Measurements from ENCODE around the gene SEMA7A. TPM values are rescaled to one million over a fixed set of nuclear protein-coding genes. Genes with fewer than 3 reads are reported as not detected.

The SEMA7A gene
- total and polyA plus RNA-seq, 9 of the 15 experiments (the other 6 are each of a cell fraction or from before 2014, with no cell fraction given): 0.04 to 8.2 (median 5.4) TPM; not detected in 1

GRCh38 chr15:74410502-74410901, 23.3 kb downstream of the SEMA7A start:
- no peak overlapping the region for H3K4me3 ChIP-seq
- in situ Hi-C loops (cut with MboI): no loop called here
- 90% methylated on average over 14 of the region's 18 CpGs for whole genome bisulfite sequencing (ENCODE audit: insufficient coverage, low coverage, missing lambda C conversion rate)
- H4K20me1 ChIP-seq (replicated peaks; ENCODE audit: control insufficient read depth, insufficient read depth, low read length): no peaks in the 10 kb centered on the region
- peaks cover 53% of the 10 kb centered on the region; the same call in 2 of the 3 replicates for H3K36me3 ChIP-seq (ENCODE audit: control insufficient read depth, insufficient read depth, low read length)
- H2AFZ ChIP-seq (ENCODE audit: low read depth, low read length): no peak overlapping the region
- no peak overlapping the region for H3K27ac ChIP-seq (ENCODE audit: extremely low read depth, low read depth, low read length)
- intact Hi-C loops (cut with micrococcal nuclease): no loop called here
- ATAC-seq (no peak), FAIRE-seq (no peak), DNase-seq (ENCODE audit: extremely low read depth in 1 of 4, low spot score in 3 of 4) (no peak)
- H3K79me2 ChIP-seq (ENCODE audit: control insufficient read depth, insufficient read depth, low read length): no peaks in the 10 kb centered on the region
- H3K27me3 ChIP-seq (ENCODE audit: control insufficient read depth in 2 of 2, insufficient read depth in 2 of 2, low read length in 2 of 2): no peaks in the 10 kb centered on the region
- H3K9ac ChIP-seq (ENCODE audit: insufficient read depth in 1 of 2, low read depth in 2 of 2, low read length in 2 of 2): no peak overlapping the region; a peak in 1 of 4 replicates
- peaks cover 3% of the 10 kb centered on the region for H3K9me1 ChIP-seq (ENCODE audit: control insufficient read depth, insufficient read depth, low read length)
- CTCF ChIA-PET (ENCODE audit: low intra/inter-chr PET ratio): no interaction called here
- H3K4me2 ChIP-seq (ENCODE audit: insufficient read depth, low read length): no peak overlapping the region
- TF ChIP-seq, protein P1, sequence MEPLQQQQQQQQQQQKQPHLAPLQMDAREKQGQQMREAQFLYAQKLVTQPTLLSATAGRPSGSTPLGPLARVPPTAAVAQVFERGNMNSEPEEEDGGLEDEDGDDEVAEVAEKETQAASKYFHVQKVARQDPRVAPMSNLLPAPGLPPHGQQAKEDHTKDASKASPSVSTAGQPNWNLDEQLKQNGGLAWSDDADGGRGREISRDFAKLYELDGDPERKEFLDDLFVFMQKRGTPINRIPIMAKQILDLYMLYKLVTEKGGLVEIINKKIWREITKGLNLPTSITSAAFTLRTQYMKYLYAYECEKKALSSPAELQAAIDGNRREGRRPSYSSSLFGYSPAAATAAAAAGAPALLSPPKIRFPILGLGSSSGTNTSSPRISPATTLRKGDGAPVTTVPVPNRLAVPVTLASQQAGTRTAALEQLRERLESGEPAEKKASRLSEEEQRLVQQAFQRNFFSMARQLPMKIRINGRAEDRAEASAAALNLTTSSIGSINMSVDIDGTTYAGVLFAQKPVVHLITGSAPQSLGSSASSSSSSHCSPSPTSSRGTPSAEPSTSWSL (CRISPR knock-in tag; IDR thresholded peaks at IDR 0.05; ENCODE audit: borderline replicate concordance): no peak
- TF ChIP-seq POLR2G (IDR thresholded peaks at IDR 0.05; ENCODE audit: low read depth, low read length): 0 out of 2 replicates have a peak, but pooled peaks have one; percentile 35
- BruUV-seq (replicated peaks): no TSS peak
- POLR2A ChIA-PET: interaction anchor here (0.6 to 3.5 kb wide), 4 partner anchors 9 to 167 kb away, joined by 3 to 24 read pairs (median 4); no protein-coding TSS in a partner anchor
- peaks cover 22 to 45% of the 10 kb centered on the region in 2 experiments; a peak in 4 of 5 replicates for H3K4me1 ChIP-seq (replicated peaks in 1 of 2; ENCODE audit: control insufficient read depth in 2 of 2, insufficient read depth in 2 of 2, low read length in 2 of 2)
- H3K9me3 ChIP-seq (replicated peaks; ENCODE audit: control insufficient read depth, insufficient read depth, low read depth, low read length): no peaks in the 10 kb centered on the region

DNA sequence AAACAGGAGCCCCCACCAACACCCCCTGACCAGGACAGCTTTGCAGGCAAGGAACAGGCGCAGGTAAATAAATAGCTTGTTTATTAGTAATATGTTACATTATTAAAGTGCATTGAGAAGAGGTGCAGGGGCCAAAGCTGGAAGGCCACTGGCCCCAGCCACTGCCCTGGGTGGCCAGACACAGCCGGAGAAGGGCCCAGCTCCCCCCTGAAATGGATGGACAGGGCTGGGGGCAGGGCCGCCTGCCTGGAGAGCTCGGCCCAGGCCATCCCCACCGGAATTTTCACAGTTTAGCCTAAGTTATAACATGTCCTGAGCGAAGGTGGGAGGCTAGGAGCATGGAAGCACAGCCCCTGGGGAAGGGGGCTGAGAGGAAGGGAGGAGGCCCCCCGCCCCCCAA, 24.5 kb downstream of the SEMA7A start:
- intact Hi-C loops (cut with micrococcal nuclease): no loop called here
- BruUV-seq (replicated peaks): no TSS peak
- no peaks in the 10 kb centered on the region for H3K9me3 ChIP-seq (replicated peaks; ENCODE audit: control insufficient read depth, insufficient read depth, low read depth, low read length)
- DNase-seq (ENCODE audit: extremely low read depth in 1 of 4, low spot score in 3 of 4) (no peak), ATAC-seq (no peak), FAIRE-seq (no peak)
- H3K27me3 ChIP-seq (ENCODE audit: control insufficient read depth in 2 of 2, insufficient read depth in 2 of 2, low read length in 2 of 2): no peaks in the 10 kb centered on the region
- ChIA-PET CTCF (ENCODE audit: low intra/inter-chr PET ratio) (no interaction called here), POLR2A (interaction anchor here (0.5 to 1.6 kb wide), 7 partner anchors 8 to 22 kb away, joined by 3 to 4 read pairs (median 3); no protein-coding TSS in a partner anchor)
- no peak overlapping the region for H3K9ac ChIP-seq (ENCODE audit: insufficient read depth in 1 of 2, low read depth in 2 of 2, low read length in 2 of 2)
- peaks cover 27 to 41% of the 10 kb centered on the region in 2 experiments; a peak in 4 of 5 replicates for H3K4me1 ChIP-seq (replicated peaks in 1 of 2; ENCODE audit: control insufficient read depth in 2 of 2, insufficient read depth in 2 of 2, low read length in 2 of 2)
- H3K9me1 ChIP-seq (ENCODE audit: control insufficient read depth, insufficient read depth, low read length): peaks cover 3% of the 10 kb centered on the region
- H3K27ac ChIP-seq (ENCODE audit: extremely low read depth, low read depth, low read length): no peak overlapping the region
- H4K20me1 ChIP-seq (replicated peaks; ENCODE audit: control insufficient read depth, insufficient read depth, low read length): no peaks in the 10 kb centered on the region
- H3K4me2 ChIP-seq (ENCODE audit: insufficient read depth, low read length): no peak overlapping the region
- H3K79me2 ChIP-seq (ENCODE audit: control insufficient read depth, insufficient read depth, low read length): no peaks in the 10 kb centered on the region
- in situ Hi-C loops (cut with MboI): no loop called here
- WGBS (ENCODE audit: insufficient coverage, low coverage, missing lambda C conversion rate): 55% methylated on average over 5 of the region's 7 CpGs
- TF ChIP-seq ZBTB26 (CRISPR knock-in tag; IDR thresholded peaks at IDR 0.05) (no peak), ZNF431 (CRISPR knock-in tag; IDR thresholded peaks at IDR 0.05) (no peak), MEF2A (IDR thresholded peaks at IDR 0.05; ENCODE audit: control insufficient read depth, low read depth, low read length) (no peak), NCOA2 (IDR thresholded peaks at IDR 0.05; ENCODE audit: partially characterized antibody in 2 of 2) (no peak), ZNF764 (CRISPR knock-in tag; IDR thresholded peaks at IDR 0.05; ENCODE audit: low read depth) (no peak), MTA2 (IDR thresholded peaks at IDR 0.05; ENCODE audit: low read depth) (no peak), TSC22D4 (tag; IDR thresholded peaks at IDR 0.05) (no peak)
- peaks cover 40% of the 10 kb centered on the region; the same call in 2 of the 3 replicates for H3K36me3 ChIP-seq (ENCODE audit: control insufficient read depth, insufficient read depth, low read length)
- H2AFZ ChIP-seq (ENCODE audit: low read depth, low read length): no peak overlapping the region
- H3K4me3 ChIP-seq: no peak overlapping the region

Data from K562 (cell line).